CD14-positive monocyte (primary cell): ENCODE data around the gene KIF16B. TPM values are rescaled to one million over a fixed set of nuclear protein-coding genes. Genes with fewer than 3 reads are reported as not detected.

ENCODE experiments used
- DNase-seq, 3 donors: peaks; one replicate each; pipeline ENCODE4 v3.0.0-alpha.2; 2011 to 2022
- H2AFZ ChIP-seq: 2 replicates; pipeline ENCODE4 v1.6.0; 2012; ENCODE audit warnings: mild to moderate bottlenecking, low read depth, low read length, inconsistent platforms; ENCODE audit not compliant: insufficient read depth, poor library complexity, severe bottlenecking
- H3K27ac ChIP-seq, 2 donors: 1 replicate in 1 of 2; 2 replicates in 1 of 2; pipeline ENCODE4 v1.5.1; 2012 to 2013; ENCODE audit warnings: low read length in 2 of 2, control low read depth in 1 of 2, inconsistent platforms in 1 of 2, low read depth in 1 of 2, mild to moderate bottlenecking in 1 of 2
- H3K27me3 ChIP-seq, 2 donors: one replicate each; pipeline versions ENCODE4 v1.6.0 to v1.6.1; 2011 to 2013; ENCODE audit warnings: low read length in 2 of 2; ENCODE audit not compliant: control insufficient read depth in 2 of 2, insufficient read depth in 2 of 2
- H3K36me3 ChIP-seq, 2 donors: replicated peaks in 1 of 2; 1 replicate in 1 of 2; 2 replicates in 1 of 2; pipeline versions ENCODE4 v1.5.1 to v1.6.1; 2012 to 2013; ENCODE audit warnings: low read length in 2 of 2, control low read depth in 1 of 2, inconsistent platforms in 1 of 2, mild to moderate bottlenecking in 1 of 2; ENCODE audit not compliant: insufficient read depth in 2 of 2, control insufficient read depth in 1 of 2
- H3K4me1 ChIP-seq, 2 donors: 1 replicate in 1 of 2; 2 replicates in 1 of 2; pipeline versions ENCODE4 v1.5.1 to v1.6.1; 2012 to 2013; ENCODE audit warnings: low read length in 2 of 2, control low read depth in 1 of 2, inconsistent platforms in 1 of 2, mild to moderate bottlenecking in 1 of 2, moderate library complexity in 1 of 2; ENCODE audit not compliant: insufficient read depth in 2 of 2, control insufficient read depth in 1 of 2
- H3K4me2 ChIP-seq: replicated peaks from 2 replicates; pipeline ENCODE3; 2012; ENCODE audit warnings: low read length, moderate library complexity, mild to moderate bottlenecking; ENCODE audit not compliant: poor library complexity, severe bottlenecking; ENCODE audit errors: extremely low read depth
- H3K4me3 ChIP-seq, 3 experiments: fragments of 200-600 bp in 1 of 3; sonication (generic) in 1 of 3; replicated peaks in 1 of 3; 1 replicate in 2 of 3; 2 replicates in 1 of 3; pipeline ENCODE4 v1.5.1; 2011 to 2013; ENCODE audit warnings: low read length in 3 of 3, mild to moderate bottlenecking in 3 of 3, control low read depth in 2 of 3, low read depth in 2 of 3, inconsistent platforms in 1 of 3, moderate library complexity in 1 of 3
- H3K79me2 ChIP-seq: 2 replicates; pipeline ENCODE4 v1.6.0; 2012; ENCODE audit warnings: mild to moderate bottlenecking, control low read depth, inconsistent platforms, low read length, moderate library complexity; ENCODE audit not compliant: insufficient read depth
- H3K9ac ChIP-seq: 2 replicates; pipeline ENCODE4 v1.6.0; 2017; ENCODE audit warnings: low read length, mild to moderate bottlenecking; ENCODE audit not compliant: insufficient read depth, poor library complexity, severe bottlenecking
- H3K9me3 ChIP-seq, 2 donors: replicated peaks in 1 of 2; 1 replicate in 1 of 2; 2 replicates in 1 of 2; pipeline versions ENCODE4 v1.5.1 to v1.6.1; 2012 to 2013; ENCODE audit warnings: low read length in 2 of 2, control low read depth in 1 of 2; ENCODE audit not compliant: control insufficient read depth in 1 of 2, insufficient read depth in 1 of 2
- H4K20me1 ChIP-seq: 2 replicates; pipeline ENCODE4 v1.6.0; 2012; ENCODE audit warnings: mild to moderate bottlenecking, low read length, control low read depth, moderate library complexity; ENCODE audit not compliant: insufficient read depth
- H3K27ac Mint-ChIP-seq, 7 donors: one replicate each; pipeline ENCODE4 v1.8.0; 2020; ENCODE audit warnings: mild to moderate bottlenecking in 7 of 7, mixed read lengths in 7 of 7, moderate library complexity in 6 of 7, inconsistent platforms in 2 of 7
- H3K27me3 Mint-ChIP-seq, 3 donors: one replicate each; pipeline ENCODE4 v1.8.0; 2021 to 2022; ENCODE audit warnings: low read depth in 3 of 3, mild to moderate bottlenecking in 3 of 3, mixed read lengths in 3 of 3, moderate library complexity in 3 of 3, inconsistent platforms in 1 of 3
- H3K36me3 Mint-ChIP-seq, 2 donors: one replicate each; pipeline ENCODE4 v1.8.0; 2020; ENCODE audit warnings: mixed read lengths in 2 of 2, inconsistent platforms in 1 of 2, mild to moderate bottlenecking in 1 of 2
- H3K4me1 Mint-ChIP-seq: one replicate; pipeline ENCODE4 v1.8.0; 2020; ENCODE audit warnings: mild to moderate bottlenecking, mixed read lengths
- H3K4me3 Mint-ChIP-seq, 2 donors: one replicate each; pipeline ENCODE4 v1.8.0; 2020; ENCODE audit warnings: mild to moderate bottlenecking in 2 of 2, mixed read lengths in 2 of 2, moderate library complexity in 1 of 2
- H3K9me3 Mint-ChIP-seq, 7 donors: one replicate each; pipeline ENCODE4 v1.8.0; 2020 to 2022; ENCODE audit warnings: mixed read lengths in 7 of 7, mild to moderate bottlenecking in 6 of 7, moderate library complexity in 6 of 7, inconsistent platforms in 2 of 7
- CTCF ChIP-seq: fragments of 200-600 bp; IDR thresholded peaks from one replicate; pipeline ENCODE4 v1.8.0; 2022; ENCODE audit warnings: antibody characterized with exemption, mild to moderate bottlenecking
- WGBS: methylation state at CpG from one replicate; pipeline ENCODE4 v1.1.5; 2013; ENCODE audit warnings: missing lambda C conversion rate; ENCODE audit not compliant: insufficient coverage; 5-methylcytosine and 5-hydroxymethylcytosine counted together
- intact Hi-C, 2 donors: fragments of 100-400 bp; cut with micrococcal nuclease; formaldehyde crosslinking; loops; one replicate each; pipeline versions ENCODE4 v1.15.0 to v1.15.1; 2023
- polyA plus RNA-seq, 3 donors: library from polyadenylated mRNA; depleted of rRNA in 1 of 3; unstranded in 2 of 3; stranded (reverse) in 1 of 3; fragments of 300-500 nt in 2 of 3; fragments of >200 nt in 1 of 3; fragmentation: Illumina TruSeq in 2 of 3; gene quantifications; 1 replicate in 2 of 3; 2 replicates in 1 of 3; pipeline ENCODE4 v1.2.3, GENCODE V29; 2012 to 2021

Gene KIF16B
- polyA plus RNA-seq, 3 donors, result 0.89 to 2.9 (median 2.8) TPM

GRCh38 chr20:16393836-16394235 is 179.4 kb downstream of the KIF16B start:
- WGBS, result 100% methylated on average over 1 of the region's 3 CpGs
- no peaks in the 10 kb centered on the region for H4K20me1 ChIP-seq

GRCh38 chr20:16393297-16393696 is 180.0 kb downstream of the KIF16B start:
- Histone ChIP-seq H3K9me3 (no peaks in the 10 kb centered on the region), H4K20me1 (no peaks in the 10 kb centered on the region), H3K79me2 (no peaks in the 10 kb centered on the region), H3K27me3 (no peaks in the 10 kb centered on the region), H3K4me1 (peaks cover 16 to 17% of the 10 kb centered on the region in 2 donors), H3K4me2 (no peak overlapping the region), H3K27ac (no peak overlapping the region), H3K9ac (no peak overlapping the region), H3K36me3 (no peaks in the 10 kb centered on the region), H3K4me3 (no peak overlapping the region), H2AFZ (no peak overlapping the region)
- Mint-ChIP-seq H3K4me1 (peaks cover 19% of the 10 kb centered on the region), H3K36me3 (peaks cover 6% of the 10 kb centered on the region in 2 donors), H3K27ac (no peak overlapping the region), H3K9me3 (peaks cover 0 to 3% (median 0%) of the 10 kb centered on the region in 7 donors), H3K27me3 (peaks cover 0 to 2% (median 0%) of the 10 kb centered on the region in 3 donors), H3K4me3 (no peak overlapping the region)
- DNase-seq, result no peak
- no peak for TF ChIP-seq CTCF
- WGBS, result no CpG with 5 or more reads among the region's 2 CpGs
- intact Hi-C loops, result no loop called here

More at GRCh38 chr20:16393836-16394235, 179.4 kb downstream of the KIF16B start:
- Mint-ChIP-seq H3K9me3 (peaks cover 0 to 3% (median 0%) of the 10 kb centered on the region in 7 donors), H3K4me3 (no peak overlapping the region), H3K36me3 (peaks cover 6 to 8% of the 10 kb centered on the region in 2 donors), H3K4me1 (peaks cover 19% of the 10 kb centered on the region), H3K27ac (no peak overlapping the region), H3K27me3 (peaks cover 0 to 2% (median 0%) of the 10 kb centered on the region in 3 donors)
- H3K9ac ChIP-seq, result no peak overlapping the region
- no peak overlapping the region for H2AFZ ChIP-seq
- no peak for TF ChIP-seq CTCF
- no peak for DNase-seq
- intact Hi-C loops, result no loop called here
- H3K27me3 ChIP-seq, result no peaks in the 10 kb centered on the region
- H3K4me2 ChIP-seq, result no peak overlapping the region
- peaks cover 16 to 17% of the 10 kb centered on the region in 2 donors for H3K4me1 ChIP-seq
- H3K27ac ChIP-seq, result no peak overlapping the region
- H3K9me3 ChIP-seq, result no peaks in the 10 kb centered on the region
- H3K4me3 ChIP-seq, result no peak overlapping the region
- H3K79me2 ChIP-seq, result no peaks in the 10 kb centered on the region
- H3K36me3 ChIP-seq, result no peaks in the 10 kb centered on the region
